DOHH2 (cell line): ENCODE data around the gene SPNS2.

Source experiments
- H3F3A ChIP-seq: fragments of 200-600 bp; sonication (generic), shearing (Covaris generic); 2 replicates; pipeline ENCODE4 v1.6.0; 2016; ENCODE audit warnings: antibody characterized with exemption, mild to moderate bottlenecking; ENCODE audit not compliant: control insufficient read depth, insufficient read depth
- H3K27ac ChIP-seq: fragments of 200-600 bp; sonication (generic); 2 replicates; pipeline ENCODE4 v1.5.1; 2014; ENCODE audit warnings: low read depth, mild to moderate bottlenecking, low read length, moderate library complexity
- H3K27me3 ChIP-seq: fragments of 200-600 bp; sonication (generic); 2 replicates; pipeline ENCODE4 v1.6.1; 2014; ENCODE audit warnings: mild to moderate bottlenecking, low read length, mixed read lengths; ENCODE audit not compliant: control insufficient read depth
- H3K36me3 ChIP-seq: fragments of 200-600 bp; sonication (generic); 2 replicates; pipeline ENCODE4 v1.6.1; 2014; ENCODE audit warnings: mild to moderate bottlenecking, low read length, moderate library complexity, mixed read lengths; ENCODE audit not compliant: control insufficient read depth
- H3K4me1 ChIP-seq: fragments of 200-600 bp; sonication (generic); 2 replicates; pipeline ENCODE4 v1.6.1; 2014; ENCODE audit warnings: mild to moderate bottlenecking, low read length, mixed read lengths; ENCODE audit not compliant: control insufficient read depth
- H3K4me2 ChIP-seq: fragments of 200-600 bp; sonication (generic); 2 replicates; pipeline ENCODE4 v1.6.0; 2014; ENCODE audit warnings: mild to moderate bottlenecking, low read length, moderate library complexity
- H3K4me3 ChIP-seq: fragments of 200-600 bp; sonication (generic); 2 replicates; pipeline ENCODE4 v1.5.1; 2014; ENCODE audit warnings: mild to moderate bottlenecking, low read length, mixed read lengths
- H3K79me2 ChIP-seq: fragments of 200-600 bp; sonication (generic); 2 replicates; pipeline ENCODE4 v1.6.1; 2014; ENCODE audit warnings: mild to moderate bottlenecking, low read length, mixed read lengths; ENCODE audit not compliant: control insufficient read depth
- H3K9me2 ChIP-seq: fragments of 200-600 bp; sonication (generic); replicated peaks from 2 replicates; pipeline ENCODE4 v1.6.1; 2014; ENCODE audit warnings: mild to moderate bottlenecking, low read length, mixed read lengths; ENCODE audit not compliant: control insufficient read depth
- H3K9me3 ChIP-seq: fragments of 200-600 bp; sonication (generic); 2 replicates; pipeline ENCODE4 v1.6.1; 2014; ENCODE audit warnings: antibody characterized with exemption, low read length, mixed read lengths; ENCODE audit not compliant: control insufficient read depth, insufficient read depth
- H4K20me1 ChIP-seq: fragments of 200-600 bp; sonication (generic); 2 replicates; pipeline ENCODE4 v1.6.0; 2014; ENCODE audit warnings: low read depth, mild to moderate bottlenecking, antibody characterized with exemption, low read length, moderate library complexity; ENCODE audit not compliant: control insufficient read depth, insufficient read depth
- CTCF ChIP-seq: fragments of 200-600 bp; sonication (generic); IDR thresholded peaks from one replicate; pipeline ENCODE4 v1.5.1; 2014; ENCODE audit warnings: antibody characterized with exemption, mild to moderate bottlenecking, low read depth, low read length; ENCODE audit not compliant: poor library complexity, severe bottlenecking
- EZH2phosphoT487 ChIP-seq: fragments of 200-600 bp; sonication (generic); IDR thresholded peaks from 2 replicates; pipeline ENCODE4 v1.6.1; 2017; ENCODE audit warnings: borderline replicate concordance, mild to moderate bottlenecking, antibody characterized with exemption, low read length, moderate library complexity, mixed read lengths

The SPNS2 gene

GRCh38 chr17:4513113-4514032, 14.7 kb downstream of the SPNS2 start:
- H3K27me3 ChIP-seq: no peaks in the 10 kb centered on the region
- no peaks in the 10 kb centered on the region for H4K20me1 ChIP-seq
- no peaks in the 10 kb centered on the region for H3K9me3 ChIP-seq
- H3K79me2 ChIP-seq: no peaks in the 10 kb centered on the region
- peaks cover 7% of the 10 kb centered on the region for H3K4me1 ChIP-seq
- no peak overlapping the region for H3K4me3 ChIP-seq
- no peaks in the 10 kb centered on the region for H3K36me3 ChIP-seq
- H3K4me2 ChIP-seq: no peak overlapping the region
- no peaks in the 10 kb centered on the region for H3K9me2 ChIP-seq
- H3K27ac ChIP-seq: no peak overlapping the region
- TF ChIP-seq CTCF (no peak), EZH2phosphoT487 (no peak)
- no peaks in the 10 kb centered on the region for H3F3A ChIP-seq

- Histone ChIP-seq H3K36me3 (no peaks in the 10 kb centered on the region), H3K27ac (no peak overlapping the region), H4K20me1 (no peaks in the 10 kb centered on the region), H3F3A (no peaks in the 10 kb centered on the region), H3K4me1 (peaks cover 14% of the 10 kb centered on the region), H3K9me2 (no peaks in the 10 kb centered on the region), H3K4me3 (no peak overlapping the region), H3K9me3 (no peaks in the 10 kb centered on the region), H3K27me3 (no peaks in the 10 kb centered on the region), H3K4me2 (no peak overlapping the region), H3K79me2 (no peaks in the 10 kb centered on the region)
- TF ChIP-seq CTCF (no peak), EZH2phosphoT487 (no peak)
Observed at GRCh38 chr17:4514206-4514605, 15.5 kb downstream of the SPNS2 start.

- Histone ChIP-seq H3K79me2 (no peaks in the 10 kb centered on the region), H4K20me1 (no peaks in the 10 kb centered on the region), H3K4me1 (peaks cover 15% of the 10 kb centered on the region), H3K4me2 (no peak overlapping the region), H3K9me2 (no peaks in the 10 kb centered on the region), H3K36me3 (no peaks in the 10 kb centered on the region), H3K4me3 (no peak overlapping the region), H3K27me3 (no peaks in the 10 kb centered on the region), H3K27ac (no peak overlapping the region), H3K9me3 (no peaks in the 10 kb centered on the region), H3F3A (no peaks in the 10 kb centered on the region)
- no peak for TF ChIP-seq EZH2phosphoT487
- TF ChIP-seq CTCF: no peak
Observed at GRCh38 chr17:4514779-4515178, 16.1 kb downstream of the SPNS2 start.
